ENCODE measurements around the gene ACADS. TPM values are rescaled to one million over a fixed set of nuclear protein-coding genes. Genes with fewer than 3 reads are reported as not detected.
A peak's percentile ranks its signal among the peaks of the same experiment; 100 is the strongest.

ACADS gene
- total RNA-seq, 1 donor from 2014 or later: 10.8 TPM

GRCh38 chr12:120754792-120755191 is 29.2 kb downstream of the ACADS start:
- peaks cover 5% of the 10 kb centered on the region for H3K4me1 Mint-ChIP-seq (ENCODE audit: low read depth)
- no peak overlapping the region for H3K27ac Mint-ChIP-seq
- intact Hi-C loops (cut with micrococcal nuclease): no loop called here
- peaks cover 13% of the 10 kb centered on the region for H3K9me3 Mint-ChIP-seq
- no peak overlapping the region for H3K4me3 Mint-ChIP-seq
- H3K36me3 Mint-ChIP-seq (ENCODE audit: low read depth): peaks cover 2% of the 10 kb centered on the region
- DNase-seq (ENCODE audit: low spot score): no peak
- H3K27me3 Mint-ChIP-seq (ENCODE audit: insufficient read depth): no peaks in the 10 kb centered on the region

GRCh38 chr12:120755269-120755668 is 29.6 kb downstream of the ACADS start:
- DNase-seq (ENCODE audit: low spot score): no peak

GRCh38 chr12:120757226-120757742 is 31.7 kb downstream of the ACADS start:
- H3K4me1 Mint-ChIP-seq (ENCODE audit: low read depth): peaks cover 13% of the 10 kb centered on the region
- no peak overlapping the region for H3K27ac Mint-ChIP-seq
- H3K27me3 Mint-ChIP-seq (ENCODE audit: insufficient read depth): no peaks in the 10 kb centered on the region
- no peak for DNase-seq (ENCODE audit: low spot score)
- peaks cover 13% of the 10 kb centered on the region for H3K9me3 Mint-ChIP-seq
- intact Hi-C loops (cut with micrococcal nuclease): no loop called here
- H3K36me3 Mint-ChIP-seq (ENCODE audit: low read depth): peaks cover 12% of the 10 kb centered on the region
- H3K4me3 Mint-ChIP-seq: no peak overlapping the region

More at GRCh38 chr12:120755269-120755668, 29.6 kb downstream of the ACADS start:
- peaks cover 2% of the 10 kb centered on the region for H3K36me3 Mint-ChIP-seq (ENCODE audit: low read depth)
- H3K4me1 Mint-ChIP-seq (ENCODE audit: low read depth): peaks cover 5% of the 10 kb centered on the region
- intact Hi-C loops (cut with micrococcal nuclease): no loop called here
- H3K27me3 Mint-ChIP-seq (ENCODE audit: insufficient read depth): no peaks in the 10 kb centered on the region
- no peak overlapping the region for H3K4me3 Mint-ChIP-seq
- H3K9me3 Mint-ChIP-seq: peaks cover 13% of the 10 kb centered on the region
- no peak overlapping the region for H3K27ac Mint-ChIP-seq

GRCh38 chr12:120757949-120758348 is 32.3 kb downstream of the ACADS start:
- Mint-ChIP-seq H3K27ac (no peak overlapping the region), H3K4me1 (ENCODE audit: low read depth) (peaks cover 13% of the 10 kb centered on the region), H3K36me3 (ENCODE audit: low read depth) (peaks cover 13% of the 10 kb centered on the region), H3K4me3 (no peak overlapping the region), H3K9me3 (peaks cover 13% of the 10 kb centered on the region), H3K27me3 (ENCODE audit: insufficient read depth) (no peaks in the 10 kb centered on the region)
- DNase-seq (ENCODE audit: low spot score): no peak
- intact Hi-C loops (cut with micrococcal nuclease): no loop called here

GRCh38 chr12:120758798-120759590 is 33.4 kb downstream of the ACADS start:
- Mint-ChIP-seq H3K36me3 (ENCODE audit: low read depth) (peaks cover 11% of the 10 kb centered on the region), H3K27me3 (ENCODE audit: insufficient read depth) (no peaks in the 10 kb centered on the region), H3K9me3 (peaks cover 9% of the 10 kb centered on the region), H3K4me1 (ENCODE audit: low read depth) (peaks cover 8% of the 10 kb centered on the region), H3K27ac (no peak overlapping the region), H3K4me3 (no peak overlapping the region)
- intact Hi-C loops (cut with micrococcal nuclease): no loop called here
- no peak for DNase-seq (ENCODE audit: low spot score)

- Mint-ChIP-seq H3K4me1 (ENCODE audit: low read depth) (peaks cover 8% of the 10 kb centered on the region), H3K36me3 (ENCODE audit: low read depth) (peaks cover 17% of the 10 kb centered on the region), H3K27me3 (ENCODE audit: insufficient read depth) (no peaks in the 10 kb centered on the region), H3K4me3 (no peak overlapping the region), H3K9me3 (peaks cover 9% of the 10 kb centered on the region), H3K27ac (no peak overlapping the region)
- DNase-seq (ENCODE audit: low spot score): no peak
- intact Hi-C loops (cut with micrococcal nuclease): no loop called here
Measured at GRCh38 chr12:120759591-120760348, 34.1 kb downstream of the ACADS start.

GRCh38 chr12:120760349-120761254 is 35.0 kb downstream of the ACADS start:
- Mint-ChIP-seq H3K4me3 (peak overlapping the region; percentile 15), H3K27me3 (ENCODE audit: insufficient read depth) (no peaks in the 10 kb centered on the region), H3K4me1 (ENCODE audit: low read depth) (peaks cover 8% of the 10 kb centered on the region), H3K9me3 (peaks cover under 1% of the 10 kb centered on the region), H3K36me3 (ENCODE audit: low read depth) (peaks cover 17% of the 10 kb centered on the region), H3K27ac (peak overlapping the region; percentile 52)
- DNase-seq (ENCODE audit: low spot score): peak; percentile 8
- intact Hi-C loops (cut with micrococcal nuclease): no loop called here

- H3K36me3 Mint-ChIP-seq (ENCODE audit: low read depth): peaks cover 18% of the 10 kb centered on the region
- no peak overlapping the region for H3K4me3 Mint-ChIP-seq
- no peak overlapping the region for H3K27ac Mint-ChIP-seq
- H3K27me3 Mint-ChIP-seq (ENCODE audit: insufficient read depth): no peaks in the 10 kb centered on the region
- peaks cover 8% of the 10 kb centered on the region for H3K4me1 Mint-ChIP-seq (ENCODE audit: low read depth)
- intact Hi-C loops (cut with micrococcal nuclease): no loop called here
- no peaks in the 10 kb centered on the region for H3K9me3 Mint-ChIP-seq
- DNase-seq (ENCODE audit: low spot score): no peak
Measured at GRCh38 chr12:120761519-120761934, 35.9 kb downstream of the ACADS start.

- Mint-ChIP-seq H3K27me3 (ENCODE audit: insufficient read depth) (no peaks in the 10 kb centered on the region), H3K4me3 (no peak overlapping the region), H3K4me1 (ENCODE audit: low read depth) (peaks cover 8% of the 10 kb centered on the region), H3K36me3 (ENCODE audit: low read depth) (peaks cover 21% of the 10 kb centered on the region), H3K9me3 (no peaks in the 10 kb centered on the region), H3K27ac (no peak overlapping the region)
- DNase-seq (ENCODE audit: low spot score): no peak
- intact Hi-C loops (cut with micrococcal nuclease): no loop called here
Measured at GRCh38 chr12:120762086-120762485, 36.5 kb downstream of the ACADS start.

- no peaks in the 10 kb centered on the region for H3K27me3 Mint-ChIP-seq (ENCODE audit: insufficient read depth)
- H3K4me1 Mint-ChIP-seq (ENCODE audit: low read depth): peaks cover 8% of the 10 kb centered on the region
- H3K4me3 Mint-ChIP-seq: no peak overlapping the region
- H3K36me3 Mint-ChIP-seq (ENCODE audit: low read depth): peaks cover 23% of the 10 kb centered on the region
- no peaks in the 10 kb centered on the region for H3K9me3 Mint-ChIP-seq
- DNase-seq (ENCODE audit: low spot score): no peak
- intact Hi-C loops (cut with micrococcal nuclease): no loop called here
- H3K27ac Mint-ChIP-seq: no peak overlapping the region
Measured at GRCh38 chr12:120763250-120763649, 37.6 kb downstream of the ACADS start.

GRCh38 chr12:120764816-120765215 is 39.2 kb downstream of the ACADS start:
- Mint-ChIP-seq H3K4me3 (no peak overlapping the region), H3K9me3 (no peaks in the 10 kb centered on the region), H3K36me3 (ENCODE audit: low read depth) (peaks cover 27% of the 10 kb centered on the region), H3K4me1 (ENCODE audit: low read depth) (peaks cover 8% of the 10 kb centered on the region), H3K27me3 (ENCODE audit: insufficient read depth) (no peaks in the 10 kb centered on the region), H3K27ac (no peak overlapping the region)
- intact Hi-C loops (cut with micrococcal nuclease): no loop called here
- no peak for DNase-seq (ENCODE audit: low spot score)

GRCh38 chr12:120766566-120766965 is 40.9 kb downstream of the ACADS start:
- DNase-seq (ENCODE audit: low spot score): no peak
- intact Hi-C loops (cut with micrococcal nuclease): no loop called here
- H3K36me3 Mint-ChIP-seq (ENCODE audit: low read depth): peaks cover 26% of the 10 kb centered on the region
- H3K27me3 Mint-ChIP-seq (ENCODE audit: insufficient read depth): no peaks in the 10 kb centered on the region
- H3K9me3 Mint-ChIP-seq: no peaks in the 10 kb centered on the region
- H3K27ac Mint-ChIP-seq: no peak overlapping the region
- H3K4me3 Mint-ChIP-seq: no peak overlapping the region
- no peaks in the 10 kb centered on the region for H3K4me1 Mint-ChIP-seq (ENCODE audit: low read depth)
